Prostate gland (tissue), 2 donors: Measurements from ENCODE around the gene AP3B1.

ENCODE experiments used
- CTCF ChIP-seq, 4 experiments: fragments of 200-600 bp in 2 of 4; fragments of 450-650 bp in 2 of 4; sonication (generic) in 2 of 4; IDR thresholded peaks; 1 replicate in 3 of 4; 2 replicates in 1 of 4; pipeline ENCODE4 v1.5.1; 2016 to 2019; ENCODE audit warnings: antibody characterized with exemption in 4 of 4, mild to moderate bottlenecking in 2 of 4, moderate library complexity in 2 of 4
- POLR2A ChIP-seq: fragments of 450-650 bp; IDR thresholded peaks from one replicate; pipeline ENCODE4 v1.6.1; 2016; ENCODE audit warnings: antibody characterized with exemption, mild to moderate bottlenecking
- POLR2AphosphoS5 ChIP-seq: sonication (generic); formaldehyde crosslinking; IDR thresholded peaks from one replicate; pipeline ENCODE4 v1.6.1; 2017; ENCODE audit warnings: antibody characterized with exemption

GRCh38 chr5:77960305-77960704 lies 334.2 kb downstream of the AP3B1 start:
- no peak for TF ChIP-seq CTCF (IDR thresholded peaks at IDR 0.05)
- TF ChIP-seq POLR2AphosphoS5: no peak
- no peak for TF ChIP-seq POLR2A
